Erythroblast (primary cell): Measurements from ENCODE around the gene MTA2.

Experiments
- GATA1 ChIP-seq: IDR thresholded peaks from 2 replicates; pipeline ENCODE4 v1.6.1; 2011; ENCODE audit warnings: low read depth, mild to moderate bottlenecking, control low read depth, low read length, moderate library complexity
- POLR2A ChIP-seq: IDR thresholded peaks from 2 replicates; pipeline ENCODE4 v1.6.1; 2011; ENCODE audit warnings: mild to moderate bottlenecking, low read length

- TF ChIP-seq POLR2A (no peak), GATA1 (no peak)
These were observed 2.2 kb upstream of the MTA2 start for GRCh38 chr11:62603776-62604299.
